Testis (tissue), 2 donors: ENCODE data around the gene ZBTB2.

Source experiments
- POLR2A ChIP-seq: fragments of 450-650 bp; IDR thresholded peaks from one replicate; pipeline ENCODE4 v1.6.1; 2017; ENCODE audit warnings: antibody characterized with exemption, mild to moderate bottlenecking, moderate library complexity
- TF ChIP-seq, protein P1 (sequence below), 3 experiments: fragments of 450-650 bp in 2 of 3; fragments of 200-600 bp in 1 of 3; sonication (generic) in 1 of 3; IDR thresholded peaks; one replicate each; pipeline ENCODE4 v1.5.1; 2016 to 2019; ENCODE audit warnings: antibody characterized with exemption in 3 of 3, mild to moderate bottlenecking in 2 of 3, moderate library complexity in 1 of 3

DNA sequence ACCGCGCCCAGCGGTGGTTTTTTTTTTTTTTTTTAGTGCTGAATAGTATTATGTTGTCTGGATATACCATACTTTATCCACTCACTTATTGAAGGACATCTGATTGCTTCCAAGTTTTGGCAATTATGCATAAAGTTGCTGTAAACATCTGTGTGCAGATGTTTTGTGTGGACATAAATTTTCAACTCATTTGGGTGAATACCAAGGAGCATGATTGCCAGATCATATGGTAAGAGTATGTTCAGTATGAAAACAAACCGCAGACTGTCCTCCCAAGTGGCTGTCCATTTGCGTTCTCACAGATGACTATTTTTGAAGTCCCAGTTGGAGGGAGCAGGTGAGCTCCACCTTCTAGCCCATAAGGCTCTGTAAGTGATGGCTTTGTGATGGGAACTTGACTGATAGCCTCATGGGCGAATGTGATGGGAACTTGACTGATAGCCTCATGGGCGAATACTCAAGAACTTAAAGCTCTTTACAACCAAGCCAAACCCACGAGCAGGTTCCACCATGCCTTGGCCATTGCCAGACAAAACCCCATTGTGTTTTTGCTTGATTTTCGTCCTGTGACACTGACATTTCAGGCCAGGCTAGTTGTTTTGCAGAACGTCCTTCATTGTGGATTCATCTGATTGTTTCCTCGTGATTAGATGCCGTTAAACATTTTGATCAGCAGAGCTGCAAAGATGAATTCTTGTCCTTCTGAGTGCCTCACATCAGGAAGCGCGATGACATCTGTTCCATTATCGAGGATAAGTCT lies 51.0 kb downstream of the ZBTB2 start:
- TF ChIP-seq, protein P1, sequence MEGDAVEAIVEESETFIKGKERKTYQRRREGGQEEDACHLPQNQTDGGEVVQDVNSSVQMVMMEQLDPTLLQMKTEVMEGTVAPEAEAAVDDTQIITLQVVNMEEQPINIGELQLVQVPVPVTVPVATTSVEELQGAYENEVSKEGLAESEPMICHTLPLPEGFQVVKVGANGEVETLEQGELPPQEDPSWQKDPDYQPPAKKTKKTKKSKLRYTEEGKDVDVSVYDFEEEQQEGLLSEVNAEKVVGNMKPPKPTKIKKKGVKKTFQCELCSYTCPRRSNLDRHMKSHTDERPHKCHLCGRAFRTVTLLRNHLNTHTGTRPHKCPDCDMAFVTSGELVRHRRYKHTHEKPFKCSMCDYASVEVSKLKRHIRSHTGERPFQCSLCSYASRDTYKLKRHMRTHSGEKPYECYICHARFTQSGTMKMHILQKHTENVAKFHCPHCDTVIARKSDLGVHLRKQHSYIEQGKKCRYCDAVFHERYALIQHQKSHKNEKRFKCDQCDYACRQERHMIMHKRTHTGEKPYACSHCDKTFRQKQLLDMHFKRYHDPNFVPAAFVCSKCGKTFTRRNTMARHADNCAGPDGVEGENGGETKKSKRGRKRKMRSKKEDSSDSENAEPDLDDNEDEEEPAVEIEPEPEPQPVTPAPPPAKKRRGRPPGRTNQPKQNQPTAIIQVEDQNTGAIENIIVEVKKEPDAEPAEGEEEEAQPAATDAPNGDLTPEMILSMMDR (IDR thresholded peaks at IDR 0.05) = no peak
- no peak for TF ChIP-seq POLR2A
